Right cardiac atrium (tissue), 5 donors: ENCODE data around the gene DSG3. TPM values are rescaled to one million over a fixed set of nuclear protein-coding genes. Genes with fewer than 3 reads are reported as not detected.

Source experiments
- ATAC-seq, 2 donors: fragments of 200-7000 bp; cut with Tn5 transposase; one replicate each; pipeline versions ENCODE4 v1.8.0 to v1.9.1; 2020; ENCODE audit warnings: moderate library complexity in 2 of 2, mild to moderate bottlenecking in 1 of 2
- DNase-seq, 3 donors: peaks; one replicate each; pipeline ENCODE4 v3.0.0-alpha.2; 2020
- H3K27ac ChIP-seq: one replicate; pipeline ENCODE4 v1.5.1; 2013; ENCODE audit warnings: mild to moderate bottlenecking, low read length, control low read depth, moderate library complexity
- H3K27me3 ChIP-seq: one replicate; pipeline ENCODE4 v1.6.1; 2013; ENCODE audit not compliant: control insufficient read depth, insufficient read depth
- H3K4me1 ChIP-seq: one replicate; pipeline ENCODE4 v1.6.1; 2013; ENCODE audit warnings: low read length; ENCODE audit not compliant: control insufficient read depth, insufficient read depth
- H3K4me3 ChIP-seq: one replicate; pipeline ENCODE4 v1.5.1; 2013; ENCODE audit warnings: low read length, control low read depth
- H3K9me3 ChIP-seq: one replicate; pipeline ENCODE4 v1.6.1; 2013; ENCODE audit warnings: low read length; ENCODE audit not compliant: control insufficient read depth
- WGBS: extraction: QIAGEN DNeasy Blood & Tissue Kit; methylation state at CpG from one replicate; pipeline ENCODE4 v1.1.7; 2013; 5-methylcytosine and 5-hydroxymethylcytosine counted together
- intact Hi-C, 4 donors: fragments of 100-400 bp; cut with DNase I; formaldehyde crosslinking; loops; one replicate each; pipeline versions ENCODE4 v1.11.0 to v1.14.0; 2022 to 2023
- long read RNA-seq, 4 donors: library from polyadenylated mRNA; unstranded; transcript quantifications; one replicate each; pipeline ENCODE4 v2.0.0, GENCODE V29; 2020 to 2021
- polyA plus RNA-seq: library from polyadenylated mRNA; stranded (reverse); fragments of 200-250 nt; gene quantifications from one replicate; pipeline ENCODE4 v1.2.3, GENCODE V29; 2013
- total RNA-seq, 4 donors: library from RNA; stranded (reverse); fragmentation: NEBNext Ultra II Directional; extraction: Animal tissue kit (Norgen Biotek cat#: 25700); gene quantifications; one replicate each; pipeline ENCODE4 v1.2.1, GENCODE V29; 2021
- donor health status: healthy with polysubstance abuse.
- donor health status: DM: no; HTN: yes; CAD: no.
- donor health status: DM: no; HTN: no; CAD: no.
- donor health status: DM: no; HTN: yes; CAD: no; lungs with severe emphysema.
- donor health status: DM: yes; HTN: yes; CAD: no.

Gene DSG3, protein sequence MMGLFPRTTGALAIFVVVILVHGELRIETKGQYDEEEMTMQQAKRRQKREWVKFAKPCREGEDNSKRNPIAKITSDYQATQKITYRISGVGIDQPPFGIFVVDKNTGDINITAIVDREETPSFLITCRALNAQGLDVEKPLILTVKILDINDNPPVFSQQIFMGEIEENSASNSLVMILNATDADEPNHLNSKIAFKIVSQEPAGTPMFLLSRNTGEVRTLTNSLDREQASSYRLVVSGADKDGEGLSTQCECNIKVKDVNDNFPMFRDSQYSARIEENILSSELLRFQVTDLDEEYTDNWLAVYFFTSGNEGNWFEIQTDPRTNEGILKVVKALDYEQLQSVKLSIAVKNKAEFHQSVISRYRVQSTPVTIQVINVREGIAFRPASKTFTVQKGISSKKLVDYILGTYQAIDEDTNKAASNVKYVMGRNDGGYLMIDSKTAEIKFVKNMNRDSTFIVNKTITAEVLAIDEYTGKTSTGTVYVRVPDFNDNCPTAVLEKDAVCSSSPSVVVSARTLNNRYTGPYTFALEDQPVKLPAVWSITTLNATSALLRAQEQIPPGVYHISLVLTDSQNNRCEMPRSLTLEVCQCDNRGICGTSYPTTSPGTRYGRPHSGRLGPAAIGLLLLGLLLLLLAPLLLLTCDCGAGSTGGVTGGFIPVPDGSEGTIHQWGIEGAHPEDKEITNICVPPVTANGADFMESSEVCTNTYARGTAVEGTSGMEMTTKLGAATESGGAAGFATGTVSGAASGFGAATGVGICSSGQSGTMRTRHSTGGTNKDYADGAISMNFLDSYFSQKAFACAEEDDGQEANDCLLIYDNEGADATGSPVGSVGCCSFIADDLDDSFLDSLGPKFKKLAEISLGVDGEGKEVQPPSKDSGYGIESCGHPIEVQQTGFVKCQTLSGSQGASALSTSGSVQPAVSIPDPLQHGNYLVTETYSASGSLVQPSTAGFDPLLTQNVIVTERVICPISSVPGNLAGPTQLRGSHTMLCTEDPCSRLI
- total RNA-seq (not detected), polyA plus RNA-seq (not detected)
- long read RNA-seq, donor 1, result 0 reads
- long read RNA-seq, donor 2, result 0 reads
- long read RNA-seq, donor 3, result 0 reads
- long read RNA-seq, donor 4, result 0 reads

DNA sequence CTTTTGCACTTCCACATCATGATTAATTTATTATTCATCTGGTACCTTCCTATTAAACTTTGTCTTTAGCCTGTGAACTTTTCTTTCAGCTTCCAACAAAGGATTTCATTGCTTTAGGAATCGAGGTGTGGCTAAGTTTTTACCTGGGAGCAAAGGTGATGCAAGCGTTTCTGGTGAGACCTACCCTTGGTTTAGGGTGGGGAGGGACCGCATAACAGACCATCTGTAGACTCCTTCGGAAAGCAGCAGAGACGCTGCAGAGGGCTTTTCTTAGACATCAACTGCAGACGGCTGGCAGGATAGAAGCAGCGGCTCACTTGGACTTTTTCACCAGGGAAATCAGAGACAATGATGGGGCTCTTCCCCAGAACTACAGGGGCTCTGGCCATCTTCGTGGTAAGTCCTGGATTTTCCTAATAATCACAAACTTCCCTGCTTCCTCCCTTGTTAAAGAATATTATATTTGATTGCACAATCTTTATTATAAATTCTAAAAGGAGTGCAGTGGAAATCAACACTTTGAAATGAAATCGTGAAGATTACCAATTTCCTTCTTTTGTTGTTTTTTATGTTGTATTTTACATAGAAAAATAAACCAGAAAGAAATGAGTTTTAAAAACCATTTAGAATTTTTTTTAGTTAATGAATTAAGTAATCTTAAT is at the start of gene DSG3:
TSS of gene DSG3 (plus strand) at position 212 of the 662 bp plus-strand sequence. CDS start at position 349, 137 bp downstream.
- H3K4me3 ChIP-seq, result no peak within 1 kb of the TSS
- no peak within 1 kb of the TSS for H3K27ac ChIP-seq
- no peak for ATAC-seq
- DNase-seq, result no peak
- no peaks in the 10 kb centered on the region for H3K27me3 ChIP-seq
- H3K4me1 ChIP-seq, result no peaks in the 10 kb centered on the region
- no peaks in the 10 kb centered on the region for H3K9me3 ChIP-seq
- intact Hi-C loops, result no loop called here
- 60% methylated on average over 9 of the region's 9 CpGs for WGBS

DNA sequence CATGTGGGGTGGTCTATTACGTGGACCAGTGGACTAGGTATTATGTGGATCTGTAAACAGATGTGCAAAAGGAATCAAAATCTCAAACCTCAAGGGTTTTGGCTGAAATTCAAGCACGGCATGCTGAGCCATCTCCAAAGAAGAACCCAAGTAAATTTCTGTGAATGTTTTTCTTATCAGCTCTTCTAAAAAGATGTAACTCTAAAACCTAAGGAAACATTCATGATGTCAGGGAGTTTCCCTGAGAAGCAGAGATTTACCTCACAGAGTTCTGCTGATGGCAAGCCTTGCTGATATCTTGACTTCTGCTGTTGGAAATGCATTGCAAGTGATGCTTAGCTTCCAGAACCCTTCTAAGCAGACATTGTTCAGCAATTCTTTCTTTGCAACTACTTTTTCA is 49.4 kb upstream of the DSG3 start:
- WGBS, result 70% methylated on average over 2 of the region's 2 CpGs
- ATAC-seq (no peak), DNase-seq (no peak)
- H3K4me1 ChIP-seq, result peaks cover 3% of the 10 kb centered on the region
- intact Hi-C loops, result no loop called here
- H3K9me3 ChIP-seq, result no peaks in the 10 kb centered on the region
- H3K27me3 ChIP-seq, result no peaks in the 10 kb centered on the region
- no peak overlapping the region for H3K4me3 ChIP-seq
- H3K27ac ChIP-seq, result no peak overlapping the region

DNA sequence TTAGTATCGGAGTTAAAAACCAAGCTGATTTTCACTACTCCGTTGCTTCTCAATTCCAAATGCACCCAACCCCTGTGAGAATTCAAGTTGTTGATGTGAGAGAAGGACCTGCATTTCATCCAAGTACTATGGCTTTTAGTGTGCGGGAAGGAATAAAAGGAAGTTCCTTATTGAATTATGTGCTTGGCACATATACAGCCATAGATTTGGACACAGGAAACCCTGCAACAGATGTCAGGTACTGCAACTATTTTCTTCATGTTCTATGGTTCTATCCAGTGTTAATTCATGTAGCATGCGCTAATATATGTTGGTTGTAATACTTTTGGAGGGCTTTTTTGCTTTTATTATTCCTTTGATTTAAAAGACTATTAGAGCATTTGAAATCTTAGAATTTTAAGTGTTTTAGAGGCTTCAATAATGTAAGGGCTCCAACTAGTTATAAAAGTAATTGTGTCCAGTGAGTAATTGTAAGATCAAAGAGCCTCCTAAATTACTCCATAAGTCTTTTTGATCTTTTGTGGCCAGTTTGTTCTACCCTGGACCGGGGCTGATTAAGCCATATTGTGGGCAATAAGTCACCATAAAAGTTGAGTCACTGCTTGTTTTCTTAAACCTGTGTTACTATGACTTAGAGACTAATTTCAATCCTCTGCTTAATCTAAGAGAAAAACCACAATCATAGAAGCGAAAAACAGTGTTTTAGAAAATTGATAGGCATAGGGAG is 48.1 kb upstream of the DSG3 start:
- Histone ChIP-seq H3K9me3 (no peaks in the 10 kb centered on the region), H3K4me1 (peaks cover 3% of the 10 kb centered on the region), H3K4me3 (no peak overlapping the region), H3K27ac (no peak overlapping the region), H3K27me3 (no peaks in the 10 kb centered on the region)
- WGBS, result 67% methylated on average over 6 of the region's 6 CpGs
- DNase-seq (no peak), ATAC-seq (no peak)
- intact Hi-C loops, result no loop called here

DNA sequence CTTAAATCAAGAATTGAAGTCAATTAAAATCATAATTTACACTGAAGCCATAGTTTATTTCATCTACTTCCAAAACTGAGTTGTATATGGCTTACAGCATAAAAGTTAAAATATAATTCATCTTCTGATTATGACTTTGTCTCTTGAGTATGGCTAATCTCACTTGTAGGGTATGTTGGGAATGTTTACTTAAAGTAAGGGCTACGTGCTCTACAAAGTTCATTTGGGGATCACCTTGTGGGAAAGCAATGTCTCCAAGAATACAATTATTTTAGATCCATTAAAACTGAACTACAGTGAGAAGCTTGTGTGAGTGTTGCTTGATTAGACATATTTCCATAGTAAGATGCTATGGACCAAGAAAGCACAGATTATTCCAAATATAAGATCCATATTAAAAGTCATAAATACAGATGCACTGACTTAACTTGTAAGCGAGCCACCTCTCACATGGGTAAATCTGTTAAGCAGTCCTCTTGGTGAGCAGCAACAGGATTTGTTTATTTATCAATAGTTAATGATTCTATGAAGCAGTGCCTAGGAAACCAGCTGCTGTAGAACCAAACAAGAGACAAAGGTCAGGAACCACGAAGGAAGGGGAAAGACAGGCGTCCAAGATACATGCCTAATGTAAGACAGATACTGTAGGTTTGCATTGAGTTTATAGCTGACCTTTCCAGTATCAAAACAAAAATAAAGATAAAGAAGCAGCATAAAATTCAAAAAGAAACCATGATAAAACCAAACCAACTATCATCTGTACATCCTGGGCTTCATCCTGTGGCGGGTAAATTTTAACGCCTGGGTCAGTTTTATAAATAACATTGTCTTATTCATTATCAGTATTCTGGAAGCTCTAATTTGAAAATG is 46.1 kb upstream of the DSG3 start:
- ATAC-seq, result no peak
- H3K4me3 ChIP-seq, result no peak overlapping the region
- H3K4me1 ChIP-seq, result peaks cover 3% of the 10 kb centered on the region
- no peaks in the 10 kb centered on the region for H3K9me3 ChIP-seq
- DNase-seq, result no peak
- intact Hi-C loops, result no loop called here
- no peaks in the 10 kb centered on the region for H3K27me3 ChIP-seq
- H3K27ac ChIP-seq, result no peak overlapping the region
- 59% methylated on average over 6 of the region's 6 CpGs for WGBS

DNA sequence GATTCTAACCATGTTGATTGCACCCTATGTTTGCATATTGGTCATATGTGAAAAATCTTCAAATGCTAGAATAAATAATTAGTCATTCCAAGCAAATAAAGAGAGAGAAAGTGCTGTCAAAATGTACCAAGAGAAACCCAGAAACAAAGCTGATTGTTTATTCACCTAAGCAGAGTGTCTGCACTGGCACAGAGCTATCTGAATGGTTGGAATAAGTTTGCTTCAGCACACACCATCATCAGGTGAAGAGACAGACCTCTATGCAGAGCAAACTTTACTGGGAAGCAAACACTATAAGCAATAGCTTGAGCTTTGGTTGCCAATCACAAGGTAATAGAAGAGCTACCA is 45.5 kb upstream of the DSG3 start:
- intact Hi-C loops, result no loop called here
- no peaks in the 10 kb centered on the region for H3K4me1 ChIP-seq
- ATAC-seq (no peak), DNase-seq (no peak)
- H3K4me3 ChIP-seq, result no peak overlapping the region
- H3K27me3 ChIP-seq, result no peaks in the 10 kb centered on the region
- no peaks in the 10 kb centered on the region for H3K9me3 ChIP-seq
- H3K27ac ChIP-seq, result no peak overlapping the region

DNA sequence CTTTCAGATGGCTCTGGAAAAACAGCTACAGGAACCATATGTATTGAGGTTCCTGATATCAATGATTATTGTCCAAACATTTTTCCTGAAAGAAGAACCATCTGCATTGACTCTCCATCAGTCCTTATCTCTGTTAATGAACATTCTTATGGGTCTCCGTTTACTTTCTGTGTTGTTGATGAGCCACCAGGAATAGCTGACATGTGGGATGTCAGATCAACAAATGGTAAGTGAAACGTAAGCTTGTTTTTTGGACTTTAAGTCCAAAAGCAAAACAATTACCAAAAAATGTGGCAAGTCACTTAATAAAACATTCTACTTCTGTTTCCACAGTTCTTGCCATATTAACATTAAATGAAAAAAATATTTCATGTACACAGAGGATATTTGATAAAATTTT is 44.1 kb upstream of the DSG3 start:
- 48% methylated on average over 2 of the region's 2 CpGs for WGBS
- DNase-seq, result no peak
- intact Hi-C loops, result no loop called here
- Histone ChIP-seq H3K4me1 (no peaks in the 10 kb centered on the region), H3K9me3 (no peaks in the 10 kb centered on the region), H3K27me3 (no peaks in the 10 kb centered on the region), H3K4me3 (no peak overlapping the region), H3K27ac (no peak overlapping the region)
- ATAC-seq, result no peak

DNA sequence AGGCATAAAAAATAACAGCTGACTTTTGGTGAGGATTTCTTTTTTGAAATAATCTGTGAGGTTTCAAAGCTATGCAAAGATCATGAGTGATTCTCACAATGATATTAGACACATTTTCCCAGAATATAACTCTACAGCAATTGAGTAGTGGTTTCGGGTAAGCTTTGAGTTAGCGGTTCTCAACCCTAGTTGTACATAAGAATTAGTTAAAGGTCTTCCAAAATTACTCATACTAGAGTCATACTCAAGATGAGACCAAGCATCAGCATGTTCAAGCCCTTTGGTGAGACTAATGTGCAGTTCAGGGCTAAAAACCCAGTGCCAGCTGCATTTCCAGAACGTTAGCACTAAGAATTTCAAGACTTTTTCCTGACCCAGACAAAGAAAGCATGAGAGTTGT is 39.9 kb upstream of the DSG3 start:
- 88% methylated on average over 3 of the region's 3 CpGs for WGBS
- Histone ChIP-seq H3K4me3 (no peak overlapping the region), H3K27ac (no peak overlapping the region), H3K9me3 (no peaks in the 10 kb centered on the region), H3K4me1 (no peaks in the 10 kb centered on the region), H3K27me3 (no peaks in the 10 kb centered on the region)
- ATAC-seq, result no peak
- no peak for DNase-seq
- intact Hi-C loops, result no loop called here

DNA sequence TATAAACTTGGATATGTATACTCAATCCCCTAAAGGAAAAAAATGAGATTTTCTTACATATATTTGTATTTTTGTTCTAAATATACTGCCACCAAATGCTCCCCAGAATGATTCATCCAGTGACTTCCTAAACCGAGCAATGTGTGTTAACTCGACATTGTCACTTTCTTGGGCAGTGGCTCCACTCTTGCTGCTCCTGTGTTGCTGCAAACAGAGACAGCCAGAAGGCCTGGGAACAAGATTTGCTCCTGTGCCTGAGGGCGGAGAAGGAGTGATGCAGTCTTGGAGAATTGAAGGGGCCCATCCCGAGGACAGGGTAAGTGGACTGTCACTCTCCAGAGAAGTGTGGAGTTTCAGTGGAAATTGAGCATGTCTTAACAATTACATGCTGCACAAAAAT is 38.3 kb upstream of the DSG3 start:
- Histone ChIP-seq H3K4me1 (no peaks in the 10 kb centered on the region), H3K27ac (no peak overlapping the region), H3K9me3 (no peaks in the 10 kb centered on the region), H3K4me3 (no peak overlapping the region), H3K27me3 (no peaks in the 10 kb centered on the region)
- intact Hi-C loops, result no loop called here
- WGBS, result 63% methylated on average over 4 of the region's 4 CpGs
- DNase-seq (no peak), ATAC-seq (no peak)

DNA sequence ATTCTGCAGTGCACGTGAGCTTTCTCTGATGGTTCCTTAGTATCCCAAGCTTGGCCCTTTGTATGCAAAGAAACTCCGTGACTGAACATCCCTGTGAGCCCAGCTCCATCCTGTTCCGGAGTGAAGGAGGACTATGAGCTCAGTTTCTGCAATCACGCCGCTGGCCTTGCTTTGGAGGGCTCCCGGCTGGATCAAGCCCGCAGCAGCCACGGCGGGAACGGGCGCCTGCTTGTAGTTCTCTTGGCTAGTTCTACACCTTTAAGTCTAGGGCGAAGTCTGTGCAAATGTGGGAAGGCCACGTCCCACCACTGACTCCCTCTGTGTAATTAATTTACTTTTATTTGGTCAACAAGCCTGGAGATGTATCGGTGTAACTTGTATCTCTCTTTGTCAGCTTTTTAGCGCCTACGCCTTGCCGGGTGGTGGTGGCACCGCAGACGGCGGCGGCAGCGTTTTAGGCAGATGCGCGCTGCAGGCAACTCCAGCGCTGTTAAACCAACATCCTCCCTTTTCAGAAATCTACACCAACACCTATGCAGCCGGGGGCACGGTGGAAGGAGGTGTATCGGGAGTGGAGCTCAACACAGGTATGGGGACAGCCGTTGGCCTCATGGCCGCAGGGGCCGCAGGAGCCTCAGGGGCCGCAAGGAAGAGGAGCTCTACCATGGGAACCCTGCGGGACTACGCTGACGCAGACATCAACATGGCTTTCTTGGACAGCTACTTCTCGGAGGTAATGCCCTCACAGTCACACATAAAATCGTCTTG is 36.6 kb upstream of the DSG3 start:
- DNase-seq (peak in 2 of 3 donors; percentile 36 to 43), ATAC-seq (no peak)
- intact Hi-C loops, result no loop called here
- WGBS, result 58% methylated on average over 37 of the region's 37 CpGs
- H3K27me3 ChIP-seq, result no peaks in the 10 kb centered on the region
- H3K4me3 ChIP-seq, result no peak overlapping the region
- no peaks in the 10 kb centered on the region for H3K4me1 ChIP-seq
- H3K27ac ChIP-seq, result no peak overlapping the region
- no peaks in the 10 kb centered on the region for H3K9me3 ChIP-seq
